Measurements from ENCODE around the gene GOSR1. TPM values are rescaled to one million over a fixed set of nuclear protein-coding genes. Genes with fewer than 3 reads are reported as not detected.

GOSR1 gene
- total and polyA plus RNA-seq, 2 donors (not counting 1 experiment from before 2014, with no cell fraction given): 19.1 to 66.6 TPM

GRCh38 chr17:30429155-30429554 lies 48.1 kb upstream of the GOSR1 start:
- no peak for DNase-seq
- no peaks in the 10 kb centered on the region for H3K9me3 Mint-ChIP-seq (ENCODE audit: insufficient read depth)
- no peaks in the 10 kb centered on the region for H3K27me3 Mint-ChIP-seq
- H3K4me1 Mint-ChIP-seq: no peaks in the 10 kb centered on the region
- Histone ChIP-seq H3K79me2 (ENCODE audit: control insufficient read depth, insufficient read depth, low read length) (no peaks in the 10 kb centered on the region), H3K27ac (ENCODE audit: low read length in 2 of 2) (no peak overlapping the region), H3K4me1 (ENCODE audit: control insufficient read depth in 2 of 2, insufficient read depth in 2 of 2, low read length in 2 of 2) (no peaks in the 10 kb centered on the region), H4K20me1 (ENCODE audit: control insufficient read depth, insufficient read depth, low read length, poor library complexity, severe bottlenecking) (no peaks in the 10 kb centered on the region), H3K4me3 (ENCODE audit: control extremely low read depth in 1 of 5, extremely low read depth in 1 of 5, insufficient read depth in 1 of 5, low read depth in 2 of 5, low read length in 4 of 5) (no peak overlapping the region), H3K4me2 (replicated peaks; ENCODE audit: low read depth, low read length, poor library complexity, severe bottlenecking) (no peak overlapping the region), H2AFZ (ENCODE audit: insufficient read depth, low read depth, low read length, poor library complexity, severe bottlenecking) (no peak overlapping the region), H3K9me3 (ENCODE audit: control extremely low read depth in 1 of 3, control insufficient read depth in 2 of 3, insufficient read depth in 1 of 3, low read length in 2 of 3) (no peaks in the 10 kb centered on the region), H3K27me3 (replicated peaks in 1 of 4; ENCODE audit: control extremely low read depth in 1 of 4, control insufficient read depth in 3 of 4, insufficient read depth in 4 of 4, low read length in 3 of 4) (no peaks in the 10 kb centered on the region), H3K36me3 (replicated peaks in 1 of 2; ENCODE audit: control extremely low read depth in 1 of 2, control insufficient read depth in 1 of 2, extremely low read depth in 1 of 2, insufficient read depth in 2 of 2, low read length in 1 of 2) (peaks cover 0 to 6% of the 10 kb centered on the region in 2 experiments), H3K9ac (ENCODE audit: low read length) (no peak overlapping the region)
- ATAC-seq (ENCODE audit: low read depth): no peak
- POLR2A ChIA-PET: no interaction called here
- no CpG with 5 or more reads among the region's 1 CpG for WGBS (ENCODE audit: insufficient coverage)
- TF ChIP-seq CTCF (IDR thresholded peaks at IDR 0.05): no peak
- no peak for TF ChIP-seq EZH2 (IDR thresholded peaks at IDR 0.05; ENCODE audit: borderline replicate concordance, insufficient read depth, low read depth, low read length, poor library complexity, severe bottlenecking)
- CTCF ChIA-PET: no interaction called here
- intact Hi-C loops (cut with micrococcal nuclease): no loop called here
- no peak overlapping the region for H3K27ac Mint-ChIP-seq
- H3K4me3 Mint-ChIP-seq: no peak overlapping the region

- no peak for TF ChIP-seq EZH2 (IDR thresholded peaks at IDR 0.05; ENCODE audit: borderline replicate concordance, insufficient read depth, low read depth, low read length, poor library complexity, severe bottlenecking)
- TF ChIP-seq CTCF (IDR thresholded peaks at IDR 0.05): no peak
- ATAC-seq (ENCODE audit: low read depth) (no peak), DNase-seq (no peak)
- no peaks in the 10 kb centered on the region for H3K27me3 Mint-ChIP-seq
- WGBS (ENCODE audit: insufficient coverage): 100% methylated on average over 1 of the region's 1 CpG
- Histone ChIP-seq H4K20me1 (ENCODE audit: control insufficient read depth, insufficient read depth, low read length, poor library complexity, severe bottlenecking) (no peaks in the 10 kb centered on the region), H3K27ac (ENCODE audit: low read length in 2 of 2) (no peak overlapping the region), H3K4me1 (ENCODE audit: control insufficient read depth in 2 of 2, insufficient read depth in 2 of 2, low read length in 2 of 2) (no peaks in the 10 kb centered on the region), H2AFZ (ENCODE audit: insufficient read depth, low read depth, low read length, poor library complexity, severe bottlenecking) (no peak overlapping the region), H3K9ac (ENCODE audit: low read length) (no peak overlapping the region), H3K27me3 (replicated peaks in 1 of 4; ENCODE audit: control extremely low read depth in 1 of 4, control insufficient read depth in 3 of 4, insufficient read depth in 4 of 4, low read length in 3 of 4) (no peaks in the 10 kb centered on the region), H3K4me3 (ENCODE audit: control extremely low read depth in 1 of 5, extremely low read depth in 1 of 5, insufficient read depth in 1 of 5, low read depth in 2 of 5, low read length in 4 of 5) (no peak overlapping the region), H3K79me2 (ENCODE audit: control insufficient read depth, insufficient read depth, low read length) (no peaks in the 10 kb centered on the region), H3K4me2 (replicated peaks; ENCODE audit: low read depth, low read length, poor library complexity, severe bottlenecking) (no peak overlapping the region), H3K36me3 (replicated peaks in 1 of 2; ENCODE audit: control extremely low read depth in 1 of 2, control insufficient read depth in 1 of 2, extremely low read depth in 1 of 2, insufficient read depth in 2 of 2, low read length in 1 of 2) (peaks cover 0 to 9% of the 10 kb centered on the region in 2 experiments), H3K9me3 (ENCODE audit: control extremely low read depth in 1 of 3, control insufficient read depth in 2 of 3, insufficient read depth in 1 of 3, low read length in 2 of 3) (no peaks in the 10 kb centered on the region)
- ChIA-PET POLR2A (no interaction called here), CTCF (interaction anchor here (0.6 kb wide), 1 partner anchor 336 kb away, joined by 3 read pairs; no protein-coding TSS in a partner anchor)
- H3K4me1 Mint-ChIP-seq: no peaks in the 10 kb centered on the region
- no peak overlapping the region for H3K4me3 Mint-ChIP-seq
- H3K9me3 Mint-ChIP-seq (ENCODE audit: insufficient read depth): no peaks in the 10 kb centered on the region
- H3K27ac Mint-ChIP-seq: no peak overlapping the region
- intact Hi-C loops (cut with micrococcal nuclease): no loop called here
These were observed 43.7 kb upstream of the GOSR1 start for GRCh38 chr17:30433514-30433913.
